CD4-positive, alpha-beta T cell (primary cell): ENCODE measurements around the gene NOSTRIN. TPM values are rescaled to one million over a fixed set of nuclear protein-coding genes. Genes with fewer than 3 reads are reported as not detected.

Source experiments
- ATAC-seq: fragments of 200-7000 bp; cut with Tn5 transposase; one replicate; pipeline ENCODE4 v1.10.0; 2022; ENCODE audit warnings: mild to moderate bottlenecking; ENCODE audit not compliant: poor library complexity
- CTCF ChIA-PET: fragments of 350-600 bp; sonication (Branson Sonifier 250); formaldehyde crosslinking; loops from one replicate; lab custom pipeline; 2021; ENCODE audit warnings: antibody characterized with exemption, inconsistent platforms; lab: Charles Lee
- POLR2A ChIA-PET: fragments of 350-600 bp; sonication (Branson Sonifier 250); formaldehyde crosslinking; loops from one replicate; lab custom pipeline; 2021; ENCODE audit warnings: antibody characterized with exemption, inconsistent platforms; lab: Charles Lee
- DNase-seq, 14 experiments: peaks; one replicate each; pipeline ENCODE4 v3.0.0-alpha.2; 2013 to 2020; ENCODE audit warnings: mixed read lengths in 2 of 14
- H3K27ac ChIP-seq, 2 donors: one replicate each; pipeline versions ENCODE4 v1.5.1 to v1.7.0; 2013; ENCODE audit warnings: low read length in 2 of 2, low read depth in 1 of 2, mild to moderate bottlenecking in 1 of 2
- H3K27me3 ChIP-seq, 2 experiments: 1 replicate in 1 of 2; 2 replicates in 1 of 2; pipeline versions ENCODE4 v1.6.1 to v1.7.0; 2013; ENCODE audit warnings: low read length in 2 of 2, control low read depth in 1 of 2, mild to moderate bottlenecking in 1 of 2, moderate library complexity in 1 of 2; ENCODE audit not compliant: insufficient read depth in 2 of 2, control insufficient read depth in 1 of 2
- H3K36me3 ChIP-seq: one replicate; pipeline ENCODE4 v1.6.1; 2013; ENCODE audit warnings: low read length, control low read depth; ENCODE audit not compliant: insufficient read depth
- H3K4me1 ChIP-seq: one replicate; pipeline ENCODE4 v1.6.1; 2013; ENCODE audit warnings: low read length, control low read depth; ENCODE audit not compliant: insufficient read depth
- H3K4me3 ChIP-seq: one replicate; pipeline ENCODE4 v1.5.1; 2013; ENCODE audit warnings: mild to moderate bottlenecking, low read length, moderate library complexity
- H3K9me3 ChIP-seq, 2 experiments: 1 replicate in 1 of 2; 2 replicates in 1 of 2; pipeline versions ENCODE4 v1.6.1 to v1.7.0; 2013; ENCODE audit warnings: low read length in 2 of 2, mild to moderate bottlenecking in 2 of 2, control low read depth in 1 of 2, moderate library complexity in 1 of 2; ENCODE audit not compliant: control insufficient read depth in 1 of 2, insufficient read depth in 1 of 2
- H3K27ac Mint-ChIP-seq: one replicate; pipeline ENCODE4 v1.8.0; 2020; ENCODE audit warnings: mixed read lengths
- H3K27me3 Mint-ChIP-seq: one replicate; pipeline ENCODE4 v1.8.0; 2021; ENCODE audit warnings: mixed read lengths
- H3K36me3 Mint-ChIP-seq: one replicate; pipeline ENCODE4 v1.8.0; 2021; ENCODE audit warnings: low read depth, mixed read lengths
- H3K4me1 Mint-ChIP-seq: one replicate; pipeline ENCODE4 v1.8.0; 2021; ENCODE audit warnings: low read depth, mixed read lengths
- H3K4me3 Mint-ChIP-seq: one replicate; pipeline ENCODE4 v1.8.0; 2020; ENCODE audit warnings: mild to moderate bottlenecking, mixed read lengths
- H3K9me3 Mint-ChIP-seq: one replicate; pipeline ENCODE4 v1.8.0; 2020; ENCODE audit warnings: mixed read lengths
- CTCF ChIP-seq: fragments of 200-600 bp; IDR thresholded peaks from one replicate; pipeline ENCODE4 v1.8.0; 2022; ENCODE audit warnings: antibody characterized with exemption, mild to moderate bottlenecking
- intact Hi-C, 2 experiments: fragments of 100-400 bp; cut with DNase I in 1 of 2; cut with micrococcal nuclease in 1 of 2; formaldehyde crosslinking; loops; one replicate each; pipeline versions ENCODE4 v1.15.1 to v1.9.0; 2023 to 2025; cut with DNase I, micrococcal nuclease
- total RNA-seq, 174 experiments: library from RNA in 2 of 174; stranded (reverse) in 2 of 174; gene quantifications; one replicate each; pipeline ENCODE4 v1.2.3 and lab custom pipeline; 2021 to 2026

The NOSTRIN gene
- total RNA-seq, 2 experiments from 2014 or later, result 0.92 to 1.0 TPM

GRCh38 chr2:168894720-168895119 lies 92.3 kb downstream of the NOSTRIN start:
- Mint-ChIP-seq H3K9me3 (no peaks in the 10 kb centered on the region), H3K4me1 (peaks cover 10% of the 10 kb centered on the region), H3K27ac (no peak overlapping the region), H3K27me3 (peaks cover 4% of the 10 kb centered on the region), H3K36me3 (no peaks in the 10 kb centered on the region), H3K4me3 (no peak overlapping the region)
- POLR2A ChIA-PET, result no interaction called here
- intact Hi-C loops, result loop anchor here in 1 of 2 experiments (5.0 kb wide), 1 partner anchor 647 kb away; the partner anchor contains the start of gene STK39
- ATAC-seq, result no peak
- no peak overlapping the region for H3K27ac ChIP-seq
- TF ChIP-seq CTCF, result no peak
- no peaks in the 10 kb centered on the region for H3K27me3 ChIP-seq
- no peak for DNase-seq
- H3K4me1 ChIP-seq, result peaks cover 5% of the 10 kb centered on the region
- H3K4me3 ChIP-seq, result no peak overlapping the region
- H3K9me3 ChIP-seq, result no peaks in the 10 kb centered on the region
- CTCF ChIA-PET, result no interaction called here
- no peaks in the 10 kb centered on the region for H3K36me3 ChIP-seq

- no peaks in the 10 kb centered on the region for H3K27me3 ChIP-seq
- ATAC-seq, result no peak
- peaks cover 4% of the 10 kb centered on the region for H3K27me3 Mint-ChIP-seq
These were observed 93.3 kb downstream of the NOSTRIN start for GRCh38 chr2:168895771-168896170.

GRCh38 chr2:168896783-168897182 lies 94.3 kb downstream of the NOSTRIN start:
- no peak overlapping the region for H3K27ac Mint-ChIP-seq
- intact Hi-C loops, result no loop called here
- H3K4me1 Mint-ChIP-seq, result no peaks in the 10 kb centered on the region
- Histone ChIP-seq H3K4me3 (no peak overlapping the region), H3K27ac (no peak overlapping the region), H3K27me3 (no peaks in the 10 kb centered on the region), H3K36me3 (no peaks in the 10 kb centered on the region), H3K9me3 (no peaks in the 10 kb centered on the region), H3K4me1 (no peaks in the 10 kb centered on the region)
- no peaks in the 10 kb centered on the region for H3K9me3 Mint-ChIP-seq
- ChIA-PET CTCF (interaction anchor here (0.6 kb wide), 1 partner anchor 11 kb away, joined by 3 read pairs; no protein-coding TSS in a partner anchor), POLR2A (no interaction called here)
- peaks cover 4% of the 10 kb centered on the region for H3K27me3 Mint-ChIP-seq
- no peak for DNase-seq
- H3K36me3 Mint-ChIP-seq, result no peaks in the 10 kb centered on the region
- ATAC-seq, result no peak
- no peak overlapping the region for H3K4me3 Mint-ChIP-seq
- TF ChIP-seq CTCF, result no peak

More at GRCh38 chr2:168895771-168896170, 93.3 kb downstream of the NOSTRIN start:
- Mint-ChIP-seq H3K9me3 (no peaks in the 10 kb centered on the region), H3K36me3 (no peaks in the 10 kb centered on the region), H3K4me1 (peaks cover 1% of the 10 kb centered on the region), H3K27ac (no peak overlapping the region), H3K4me3 (no peak overlapping the region)
- no peak for DNase-seq
- ChIA-PET POLR2A (no interaction called here), CTCF (no interaction called here)
- no peak for TF ChIP-seq CTCF
- H3K4me1 ChIP-seq, result no peaks in the 10 kb centered on the region
- H3K4me3 ChIP-seq, result no peak overlapping the region
- no peaks in the 10 kb centered on the region for H3K36me3 ChIP-seq
- no peaks in the 10 kb centered on the region for H3K9me3 ChIP-seq
- H3K27ac ChIP-seq, result no peak overlapping the region
- intact Hi-C loops, result no loop called here
